Measurements from ENCODE around the gene HNRNPM. TPM values are rescaled to one million over a fixed set of nuclear protein-coding genes. Genes with fewer than 3 reads are reported as not detected.

HNRNPM gene
- total RNA-seq, 3 donors from 2014 or later, result 448 to 486 (median 453) TPM

GRCh38 chr19:8445488-8446001 lies 770 bp downstream of the HNRNPM start:
- DNase-seq, result peak; percentile 9
- no peaks in the 10 kb centered on the region for H3K27me3 Mint-ChIP-seq (ENCODE audit: low read depth)
- H3K4me3 Mint-ChIP-seq, result peak overlapping the region; percentile 96
- no peaks in the 10 kb centered on the region for H3K9me3 Mint-ChIP-seq
- peaks cover 20% of the 10 kb centered on the region for H3K36me3 Mint-ChIP-seq (ENCODE audit: insufficient read depth)
- peak; percentile 40 to 48 for ATAC-seq
- H3K4me1 Mint-ChIP-seq (ENCODE audit: low read depth), result peaks cover 44% of the 10 kb centered on the region

- H3K4me1 Mint-ChIP-seq (ENCODE audit: low read depth), result peaks cover 49% of the 10 kb centered on the region
These were observed 1.4 kb downstream of the HNRNPM start for GRCh38 chr19:8446061-8446709.

GRCh38 chr19:8449830-8450229 lies 5.1 kb downstream of the HNRNPM start:
- peaks cover 26% of the 10 kb centered on the region for H3K36me3 Mint-ChIP-seq (ENCODE audit: insufficient read depth)
- ATAC-seq (no peak), DNase-seq (no peak)
- H3K4me1 Mint-ChIP-seq (ENCODE audit: low read depth), result peaks cover 79% of the 10 kb centered on the region
- H3K27me3 Mint-ChIP-seq (ENCODE audit: low read depth), result no peaks in the 10 kb centered on the region
- no peaks in the 10 kb centered on the region for H3K9me3 Mint-ChIP-seq
- H3K4me3 Mint-ChIP-seq, result peak overlapping the region; percentile 46

More at GRCh38 chr19:8446061-8446709, 1.4 kb downstream of the HNRNPM start:
- Mint-ChIP-seq H3K4me3 (peak overlapping the region; percentile 96), H3K9me3 (no peaks in the 10 kb centered on the region), H3K36me3 (ENCODE audit: insufficient read depth) (peaks cover 20% of the 10 kb centered on the region), H3K27me3 (ENCODE audit: low read depth) (no peaks in the 10 kb centered on the region)
- ATAC-seq (no peak), DNase-seq (no peak)

- Mint-ChIP-seq H3K36me3 (ENCODE audit: insufficient read depth) (peaks cover 27% of the 10 kb centered on the region), H3K27me3 (ENCODE audit: low read depth) (no peaks in the 10 kb centered on the region), H3K4me3 (peak overlapping the region; percentile 33), H3K9me3 (no peaks in the 10 kb centered on the region), H3K4me1 (ENCODE audit: low read depth) (peaks cover 88% of the 10 kb centered on the region)
- no peak for ATAC-seq
- DNase-seq, result no peak
These were observed 6.6 kb downstream of the HNRNPM start for GRCh38 chr19:8451377-8451776.

GRCh38 chr19:8451885-8452284 lies 7.1 kb downstream of the HNRNPM start:
- Mint-ChIP-seq H3K27me3 (ENCODE audit: low read depth) (no peaks in the 10 kb centered on the region), H3K4me3 (peak overlapping the region; percentile 33), H3K9me3 (no peaks in the 10 kb centered on the region), H3K36me3 (ENCODE audit: insufficient read depth) (peaks cover 30% of the 10 kb centered on the region), H3K4me1 (ENCODE audit: low read depth) (peaks cover 88% of the 10 kb centered on the region)
- DNase-seq (no peak), ATAC-seq (peak; percentile 79 to 82)

- Mint-ChIP-seq H3K27me3 (ENCODE audit: low read depth) (no peaks in the 10 kb centered on the region), H3K4me3 (peak overlapping the region; percentile 5), H3K36me3 (ENCODE audit: insufficient read depth) (peaks cover 26% of the 10 kb centered on the region), H3K9me3 (no peaks in the 10 kb centered on the region), H3K4me1 (ENCODE audit: low read depth) (peaks cover 86% of the 10 kb centered on the region)
- ATAC-seq (no peak), DNase-seq (no peak)
These were observed 7.8 kb downstream of the HNRNPM start for GRCh38 chr19:8452446-8453123.

GRCh38 chr19:8453616-8454015 lies 8.8 kb downstream of the HNRNPM start:
- H3K4me3 Mint-ChIP-seq, result no peak overlapping the region
- peaks cover 26% of the 10 kb centered on the region for H3K36me3 Mint-ChIP-seq (ENCODE audit: insufficient read depth)
- no peaks in the 10 kb centered on the region for H3K27me3 Mint-ChIP-seq (ENCODE audit: low read depth)
- no peak for DNase-seq
- no peaks in the 10 kb centered on the region for H3K9me3 Mint-ChIP-seq
- H3K4me1 Mint-ChIP-seq (ENCODE audit: low read depth), result peaks cover 90% of the 10 kb centered on the region
- ATAC-seq, result no peak

- Mint-ChIP-seq H3K9me3 (no peaks in the 10 kb centered on the region), H3K4me3 (no peak overlapping the region), H3K27me3 (ENCODE audit: low read depth) (no peaks in the 10 kb centered on the region), H3K4me1 (ENCODE audit: low read depth) (peaks cover 91% of the 10 kb centered on the region), H3K36me3 (ENCODE audit: insufficient read depth) (peaks cover 24% of the 10 kb centered on the region)
- DNase-seq (no peak), ATAC-seq (no peak)
These were observed 9.4 kb downstream of the HNRNPM start for GRCh38 chr19:8454218-8454617.

- peaks cover 29% of the 10 kb centered on the region for H3K36me3 Mint-ChIP-seq (ENCODE audit: insufficient read depth)
- ATAC-seq (no peak), DNase-seq (no peak)
- H3K4me3 Mint-ChIP-seq, result no peak overlapping the region
- no peaks in the 10 kb centered on the region for H3K9me3 Mint-ChIP-seq
- peaks cover 94% of the 10 kb centered on the region for H3K4me1 Mint-ChIP-seq (ENCODE audit: low read depth)
- no peaks in the 10 kb centered on the region for H3K27me3 Mint-ChIP-seq (ENCODE audit: low read depth)
These were observed 10.2 kb downstream of the HNRNPM start for GRCh38 chr19:8455018-8455417.

GRCh38 chr19:8456064-8456463 lies 11.3 kb downstream of the HNRNPM start:
- ATAC-seq (no peak), DNase-seq (no peak)
- peaks cover 96% of the 10 kb centered on the region for H3K4me1 Mint-ChIP-seq (ENCODE audit: low read depth)
- H3K9me3 Mint-ChIP-seq, result no peaks in the 10 kb centered on the region
- no peak overlapping the region for H3K4me3 Mint-ChIP-seq
- H3K27me3 Mint-ChIP-seq (ENCODE audit: low read depth), result no peaks in the 10 kb centered on the region
- peaks cover 32% of the 10 kb centered on the region for H3K36me3 Mint-ChIP-seq (ENCODE audit: insufficient read depth)

- no peaks in the 10 kb centered on the region for H3K27me3 Mint-ChIP-seq (ENCODE audit: low read depth)
- H3K4me3 Mint-ChIP-seq, result no peak overlapping the region
- no peaks in the 10 kb centered on the region for H3K9me3 Mint-ChIP-seq
- ATAC-seq (no peak), DNase-seq (no peak)
- peaks cover 31% of the 10 kb centered on the region for H3K36me3 Mint-ChIP-seq (ENCODE audit: insufficient read depth)
- peaks cover 93% of the 10 kb centered on the region for H3K4me1 Mint-ChIP-seq (ENCODE audit: low read depth)
These were observed 12.4 kb downstream of the HNRNPM start for GRCh38 chr19:8457209-8457608.

GRCh38 chr19:8457827-8458226 lies 13.1 kb downstream of the HNRNPM start:
- DNase-seq (no peak), ATAC-seq (peak; percentile 52 to 57)
- H3K27me3 Mint-ChIP-seq (ENCODE audit: low read depth), result no peaks in the 10 kb centered on the region
- H3K9me3 Mint-ChIP-seq, result no peaks in the 10 kb centered on the region
- peaks cover 94% of the 10 kb centered on the region for H3K4me1 Mint-ChIP-seq (ENCODE audit: low read depth)
- no peak overlapping the region for H3K4me3 Mint-ChIP-seq
- peaks cover 32% of the 10 kb centered on the region for H3K36me3 Mint-ChIP-seq (ENCODE audit: insufficient read depth)

- H3K4me3 Mint-ChIP-seq, result no peak overlapping the region
- no peaks in the 10 kb centered on the region for H3K27me3 Mint-ChIP-seq (ENCODE audit: low read depth)
- DNase-seq, result no peak
- peaks cover 36% of the 10 kb centered on the region for H3K36me3 Mint-ChIP-seq (ENCODE audit: insufficient read depth)
- ATAC-seq, result peak in 1 of 2 donors; percentile 37
- H3K4me1 Mint-ChIP-seq (ENCODE audit: low read depth), result peaks cover 90% of the 10 kb centered on the region
- no peaks in the 10 kb centered on the region for H3K9me3 Mint-ChIP-seq
These were observed 13.6 kb downstream of the HNRNPM start for GRCh38 chr19:8458380-8458779.

GRCh38 chr19:8459095-8459494 lies 14.3 kb downstream of the HNRNPM start:
- H3K36me3 Mint-ChIP-seq (ENCODE audit: insufficient read depth), result peaks cover 38% of the 10 kb centered on the region
- no peaks in the 10 kb centered on the region for H3K27me3 Mint-ChIP-seq (ENCODE audit: low read depth)
- DNase-seq (no peak), ATAC-seq (no peak)
- H3K9me3 Mint-ChIP-seq, result no peaks in the 10 kb centered on the region
- H3K4me3 Mint-ChIP-seq, result no peak overlapping the region
- H3K4me1 Mint-ChIP-seq (ENCODE audit: low read depth), result peaks cover 83% of the 10 kb centered on the region
